ENCODE data around the gene GORASP1.

GORASP1 gene

DNA sequence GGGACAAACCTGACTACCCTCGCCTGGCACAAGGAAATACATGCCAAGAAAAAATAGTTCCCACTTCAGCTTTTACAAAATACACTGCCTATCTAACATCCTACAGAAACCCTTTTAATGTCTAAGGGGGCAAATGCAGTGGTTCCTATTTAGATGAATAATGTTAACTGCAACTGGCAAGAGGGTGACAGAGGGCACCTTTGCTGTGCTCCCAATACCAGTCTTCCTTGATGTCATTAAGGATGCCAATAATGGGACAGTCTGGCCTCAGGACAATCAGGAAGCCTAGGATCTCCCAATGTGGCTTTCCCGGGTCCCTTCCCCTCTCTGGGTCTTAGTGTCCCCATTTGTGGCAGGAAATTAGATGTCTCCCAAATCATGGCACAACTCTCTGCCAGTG lies 32.0 kb upstream of the GORASP1 start:
- H3K36me3 ChIP-seq (ENCODE audit: control insufficient read depth, insufficient read depth, low read length) = peaks cover 42% of the 10 kb centered on the region
- H3K9ac ChIP-seq (ENCODE audit: low read length) = no peak overlapping the region
- H3K27ac ChIP-seq (ENCODE audit: low read depth, low read length) = no peak overlapping the region
- H3K9me3 ChIP-seq (ENCODE audit: control insufficient read depth, insufficient read depth, low read depth, low read length) = no peaks in the 10 kb centered on the region
- H3K27me3 ChIP-seq (ENCODE audit: control insufficient read depth, insufficient read depth, low read length) = no peaks in the 10 kb centered on the region
- no peaks in the 10 kb centered on the region for H3K4me1 ChIP-seq (ENCODE audit: control insufficient read depth, insufficient read depth, low read length)
- no peak overlapping the region for H3K4me3 ChIP-seq (ENCODE audit: low read depth, low read length)

DNA sequence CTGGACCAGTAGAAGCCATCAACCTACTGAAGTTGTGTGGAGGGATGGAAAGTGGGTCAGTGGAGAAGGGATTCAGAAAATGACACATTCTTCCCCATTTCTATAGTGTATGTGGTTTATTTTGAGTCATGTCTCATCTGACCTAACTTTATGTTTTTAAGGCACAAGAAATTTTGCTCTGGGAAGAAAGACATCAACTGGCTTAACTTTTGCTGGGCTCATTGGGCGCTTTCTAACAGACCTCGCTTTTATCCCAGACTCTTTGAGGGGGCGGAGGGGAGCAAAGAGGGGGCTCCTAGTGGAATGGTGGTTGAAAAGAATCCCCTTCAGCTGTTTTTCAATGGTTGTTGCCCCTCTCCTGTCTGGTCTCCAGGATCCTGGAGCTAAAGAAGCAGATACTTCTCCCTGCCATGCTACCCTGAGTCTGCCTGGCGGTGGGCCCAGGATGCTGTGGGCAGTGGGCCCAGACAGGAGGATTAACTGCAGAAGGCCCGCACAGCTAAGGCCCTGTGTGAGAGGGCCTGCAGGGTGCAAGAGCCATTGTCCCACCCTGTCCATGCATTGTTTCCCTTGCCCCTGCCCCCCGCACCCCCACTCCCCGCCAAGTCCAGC lies 31.5 kb upstream of the GORASP1 start:
- Histone ChIP-seq H3K9me3 (ENCODE audit: control insufficient read depth, insufficient read depth, low read depth, low read length) (no peaks in the 10 kb centered on the region), H3K27ac (ENCODE audit: low read depth, low read length) (no peak overlapping the region), H3K27me3 (ENCODE audit: control insufficient read depth, insufficient read depth, low read length) (no peaks in the 10 kb centered on the region), H3K4me3 (ENCODE audit: low read depth, low read length) (no peak overlapping the region), H3K4me1 (ENCODE audit: control insufficient read depth, insufficient read depth, low read length) (no peaks in the 10 kb centered on the region), H3K9ac (ENCODE audit: low read length) (no peak overlapping the region), H3K36me3 (ENCODE audit: control insufficient read depth, insufficient read depth, low read length) (peaks cover 37% of the 10 kb centered on the region)

DNA sequence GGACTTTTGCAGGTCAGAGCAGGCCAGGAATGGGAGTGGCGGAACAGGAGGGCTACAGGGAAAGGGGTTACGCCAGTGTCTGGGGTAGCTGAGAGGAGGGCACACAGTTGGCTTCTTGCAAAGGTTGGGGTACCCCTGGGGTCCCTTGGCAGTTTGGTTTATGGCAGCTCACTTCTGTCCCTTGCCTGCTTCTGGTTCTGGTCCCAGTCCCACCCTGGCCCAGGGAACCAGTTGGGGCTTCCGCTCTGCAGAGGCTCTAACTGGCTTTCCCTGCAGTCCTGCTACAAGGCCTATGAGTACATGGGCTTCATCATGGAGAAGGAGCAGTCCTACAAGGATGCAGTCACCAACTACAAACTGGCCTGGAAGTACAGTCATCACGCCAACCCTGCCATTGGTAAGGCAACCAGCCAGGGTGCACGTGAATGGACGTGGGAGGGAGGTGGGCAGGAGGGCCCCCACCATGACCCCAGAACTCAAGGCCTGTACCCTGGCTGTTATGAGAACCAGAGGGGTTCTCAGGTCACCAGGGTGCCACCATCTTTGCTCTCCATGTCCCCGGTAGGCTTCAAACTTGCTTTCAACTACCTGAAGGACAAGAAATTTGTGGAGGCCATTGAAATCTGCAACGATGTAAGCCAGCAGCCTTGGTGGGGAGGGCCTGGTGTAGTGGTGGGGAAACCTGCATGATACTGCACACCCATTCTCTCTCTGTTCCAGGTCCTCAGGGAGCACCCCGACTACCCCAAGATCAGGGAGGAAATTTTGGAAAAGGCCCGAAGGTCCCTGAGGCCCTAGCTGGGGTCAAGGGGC lies 30.8 kb upstream of the GORASP1 start:
- Histone ChIP-seq H3K9me3 (ENCODE audit: control insufficient read depth, insufficient read depth, low read depth, low read length) (no peaks in the 10 kb centered on the region), H3K27me3 (ENCODE audit: control insufficient read depth, insufficient read depth, low read length) (no peaks in the 10 kb centered on the region), H3K9ac (ENCODE audit: low read length) (no peak overlapping the region), H3K4me3 (ENCODE audit: low read depth, low read length) (no peak overlapping the region), H3K27ac (ENCODE audit: low read depth, low read length) (no peak overlapping the region), H3K4me1 (ENCODE audit: control insufficient read depth, insufficient read depth, low read length) (no peaks in the 10 kb centered on the region), H3K36me3 (ENCODE audit: control insufficient read depth, insufficient read depth, low read length) (peaks cover 30% of the 10 kb centered on the region)

DNA sequence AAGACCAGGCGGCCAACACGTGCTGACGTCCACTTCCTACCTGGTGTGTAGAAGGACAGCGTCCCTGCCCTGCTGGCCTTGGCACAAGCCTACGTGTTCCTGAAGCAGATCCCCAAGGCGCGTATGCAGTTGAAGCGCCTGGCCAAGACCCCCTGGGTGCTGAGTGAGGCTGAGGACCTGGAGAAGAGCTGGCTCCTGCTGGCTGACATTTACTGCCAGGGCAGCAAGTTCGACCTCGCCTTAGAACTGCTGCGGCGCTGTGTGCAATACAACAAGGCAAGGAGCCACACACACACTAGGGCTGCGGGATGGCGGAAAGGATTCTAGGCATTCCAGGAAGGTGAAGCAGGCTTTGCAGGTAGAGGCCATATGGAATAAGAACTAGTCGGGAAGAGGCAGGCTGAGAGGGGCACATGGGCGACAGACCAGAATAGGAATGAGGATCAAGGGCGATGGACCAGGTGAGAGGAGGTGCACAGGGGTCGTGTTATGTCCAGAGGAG lies 30.1 kb upstream of the GORASP1 start:
- H3K9me3 ChIP-seq (ENCODE audit: control insufficient read depth, insufficient read depth, low read depth, low read length) = no peaks in the 10 kb centered on the region
- no peak overlapping the region for H3K27ac ChIP-seq (ENCODE audit: low read depth, low read length)
- H3K4me1 ChIP-seq (ENCODE audit: control insufficient read depth, insufficient read depth, low read length) = no peaks in the 10 kb centered on the region
- peaks cover 23% of the 10 kb centered on the region; the same call in 1 of the 2 replicates for H3K36me3 ChIP-seq (ENCODE audit: control insufficient read depth, insufficient read depth, low read length)
- no peaks in the 10 kb centered on the region for H3K27me3 ChIP-seq (ENCODE audit: control insufficient read depth, insufficient read depth, low read length)
- H3K9ac ChIP-seq (ENCODE audit: low read length) = no peak overlapping the region
- no peak overlapping the region for H3K4me3 ChIP-seq (ENCODE audit: low read depth, low read length)

DNA sequence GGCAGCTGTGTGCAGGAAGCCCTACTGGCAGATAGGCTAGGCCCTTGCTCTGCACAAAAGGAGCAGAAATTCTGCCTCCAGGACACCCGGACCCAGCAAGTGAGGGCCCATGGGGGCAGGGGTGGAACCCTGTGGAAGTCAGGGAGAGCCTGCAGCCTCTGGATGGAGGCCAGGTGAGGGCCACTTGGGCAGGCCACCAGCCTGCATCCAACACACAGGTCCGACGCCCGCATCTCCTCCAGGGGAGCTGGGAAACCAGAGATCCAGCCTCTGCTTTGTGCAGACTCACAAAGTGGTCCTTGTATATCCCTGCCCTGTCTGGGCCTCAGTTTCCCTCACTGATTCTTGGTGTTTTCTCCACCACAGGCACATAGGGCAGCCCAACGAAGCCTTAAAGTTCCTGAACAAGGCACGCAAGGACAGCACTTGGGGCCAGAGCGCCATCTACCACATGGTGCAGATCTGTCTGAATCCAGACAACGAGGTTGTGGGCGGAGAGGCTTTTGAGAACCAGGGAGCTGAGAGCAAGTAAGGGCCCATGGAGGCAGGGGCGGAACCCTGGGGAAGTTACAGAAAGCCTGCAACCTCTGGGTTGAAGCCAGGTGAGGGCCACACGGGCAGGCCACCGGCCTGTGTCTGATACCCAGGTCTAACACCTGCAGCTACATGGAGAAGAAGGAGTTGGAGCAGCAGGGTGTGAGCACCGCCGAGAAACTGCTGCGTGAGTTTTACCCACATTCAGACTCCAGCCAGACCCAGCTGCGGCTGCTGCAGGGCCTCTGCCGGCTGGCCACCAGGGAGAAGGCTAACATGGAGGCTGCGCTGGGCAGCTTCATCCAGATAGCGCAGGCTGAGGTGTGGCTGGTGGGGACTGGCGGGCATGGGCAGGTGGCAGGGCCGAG lies 29.4 kb upstream of the GORASP1 start:
- Histone ChIP-seq H3K27me3 (ENCODE audit: control insufficient read depth, insufficient read depth, low read length) (no peaks in the 10 kb centered on the region), H3K27ac (ENCODE audit: low read depth, low read length) (no peak overlapping the region), H3K4me1 (ENCODE audit: control insufficient read depth, insufficient read depth, low read length) (no peaks in the 10 kb centered on the region), H3K4me3 (ENCODE audit: low read depth, low read length) (no peak overlapping the region), H3K9ac (ENCODE audit: low read length) (no peak overlapping the region), H3K36me3 (ENCODE audit: control insufficient read depth, insufficient read depth, low read length) (peaks cover 16% of the 10 kb centered on the region; the same call in 1 of the 2 replicates), H3K9me3 (ENCODE audit: control insufficient read depth, insufficient read depth, low read depth, low read length) (no peaks in the 10 kb centered on the region)

DNA sequence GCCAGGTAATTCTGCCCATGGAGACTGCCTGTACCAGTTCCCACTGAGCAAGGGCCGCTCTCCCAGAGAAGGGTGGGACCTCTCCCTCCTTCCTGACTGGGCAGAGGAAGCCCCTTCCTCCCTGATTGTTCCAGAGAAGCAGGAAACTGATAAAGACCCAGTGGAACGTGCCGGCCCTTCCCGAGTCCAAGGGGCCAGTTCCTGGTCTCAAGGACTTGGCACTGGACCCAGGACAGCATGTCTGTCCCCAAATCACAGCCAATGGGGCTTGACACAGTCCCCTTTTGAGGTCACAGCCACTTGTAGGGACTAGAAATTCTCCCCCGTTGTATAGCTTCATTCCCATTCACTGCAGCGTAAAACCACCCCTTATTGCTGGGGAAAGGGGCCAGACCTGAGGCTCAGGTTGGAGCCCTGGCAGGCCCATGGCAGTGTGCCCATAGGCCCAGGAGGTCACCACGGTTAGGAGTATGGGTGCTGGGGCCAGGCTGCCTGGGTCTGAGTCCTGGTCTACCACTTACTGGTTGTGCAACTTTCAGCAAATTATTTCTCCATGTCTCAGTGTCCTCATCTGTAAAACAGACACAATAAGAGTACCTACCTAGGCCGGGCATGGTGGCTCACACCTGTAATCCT lies 27.9 kb upstream of the GORASP1 start:
- Histone ChIP-seq H3K9me3 (ENCODE audit: control insufficient read depth, insufficient read depth, low read depth, low read length) (no peaks in the 10 kb centered on the region), H3K36me3 (ENCODE audit: control insufficient read depth, insufficient read depth, low read length) (peaks cover 4% of the 10 kb centered on the region; the same call in 1 of the 2 replicates), H3K4me1 (ENCODE audit: control insufficient read depth, insufficient read depth, low read length) (no peaks in the 10 kb centered on the region), H3K27ac (ENCODE audit: low read depth, low read length) (no peak overlapping the region), H3K9ac (ENCODE audit: low read length) (no peak overlapping the region), H3K27me3 (ENCODE audit: control insufficient read depth, insufficient read depth, low read length) (no peaks in the 10 kb centered on the region), H3K4me3 (ENCODE audit: low read depth, low read length) (no peak overlapping the region)

DNA sequence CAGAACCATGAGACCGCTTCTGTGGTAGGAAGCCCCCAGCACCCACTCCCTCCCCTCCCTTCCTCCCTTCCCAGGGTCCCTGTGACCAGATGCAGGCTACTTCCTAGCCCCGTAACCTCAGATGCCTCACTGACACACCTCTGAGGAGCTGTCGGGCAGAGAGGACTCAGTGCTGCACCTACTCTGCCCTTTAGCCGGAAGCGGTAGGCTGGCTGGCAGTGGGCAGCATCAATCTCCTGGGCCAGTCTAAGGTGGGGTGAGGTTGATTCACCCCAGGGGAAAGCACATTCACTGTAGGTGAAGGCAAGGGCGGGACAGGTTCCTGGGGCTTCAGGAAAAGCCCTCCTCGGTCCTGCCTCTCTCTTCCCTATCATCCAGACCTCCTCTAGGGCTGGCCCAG lies 26.9 kb upstream of the GORASP1 start:
- Histone ChIP-seq H3K4me3 (ENCODE audit: low read depth, low read length) (no peak overlapping the region), H3K9ac (ENCODE audit: low read length) (no peak overlapping the region), H3K9me3 (ENCODE audit: control insufficient read depth, insufficient read depth, low read depth, low read length) (no peaks in the 10 kb centered on the region), H3K27me3 (ENCODE audit: control insufficient read depth, insufficient read depth, low read length) (no peaks in the 10 kb centered on the region), H3K36me3 (ENCODE audit: control insufficient read depth, insufficient read depth, low read length) (no peaks in the 10 kb centered on the region), H3K4me1 (ENCODE audit: control insufficient read depth, insufficient read depth, low read length) (no peaks in the 10 kb centered on the region), H3K27ac (ENCODE audit: low read depth, low read length) (no peak overlapping the region)

DNA sequence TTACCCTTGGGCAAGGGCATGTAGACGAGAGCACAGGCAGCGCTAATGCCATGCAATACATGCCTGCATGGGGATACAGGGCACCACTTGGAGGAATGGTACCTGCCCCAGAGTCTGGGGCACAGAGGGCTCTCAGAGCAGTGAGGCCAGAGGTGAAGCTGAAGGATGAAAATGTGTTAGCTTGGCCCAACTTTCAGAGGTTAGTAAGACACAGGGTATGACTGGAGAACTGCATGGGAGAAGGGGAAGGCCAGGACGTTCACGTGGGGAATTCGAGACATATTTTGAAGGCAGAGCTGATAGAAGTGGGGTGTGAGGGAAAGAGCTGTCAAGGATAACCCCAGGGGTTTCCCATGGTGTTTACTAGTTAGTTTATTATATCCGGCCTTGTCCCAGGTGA lies 26.4 kb upstream of the GORASP1 start:
- H3K9ac ChIP-seq (ENCODE audit: low read length) = no peak overlapping the region
- no peaks in the 10 kb centered on the region for H3K9me3 ChIP-seq (ENCODE audit: control insufficient read depth, insufficient read depth, low read depth, low read length)
- no peaks in the 10 kb centered on the region for H3K36me3 ChIP-seq (ENCODE audit: control insufficient read depth, insufficient read depth, low read length)
- H3K4me1 ChIP-seq (ENCODE audit: control insufficient read depth, insufficient read depth, low read length) = no peaks in the 10 kb centered on the region
- H3K4me3 ChIP-seq (ENCODE audit: low read depth, low read length) = no peak overlapping the region
- H3K27ac ChIP-seq (ENCODE audit: low read depth, low read length) = no peak overlapping the region
- H3K27me3 ChIP-seq (ENCODE audit: control insufficient read depth, insufficient read depth, low read length) = no peaks in the 10 kb centered on the region

DNA sequence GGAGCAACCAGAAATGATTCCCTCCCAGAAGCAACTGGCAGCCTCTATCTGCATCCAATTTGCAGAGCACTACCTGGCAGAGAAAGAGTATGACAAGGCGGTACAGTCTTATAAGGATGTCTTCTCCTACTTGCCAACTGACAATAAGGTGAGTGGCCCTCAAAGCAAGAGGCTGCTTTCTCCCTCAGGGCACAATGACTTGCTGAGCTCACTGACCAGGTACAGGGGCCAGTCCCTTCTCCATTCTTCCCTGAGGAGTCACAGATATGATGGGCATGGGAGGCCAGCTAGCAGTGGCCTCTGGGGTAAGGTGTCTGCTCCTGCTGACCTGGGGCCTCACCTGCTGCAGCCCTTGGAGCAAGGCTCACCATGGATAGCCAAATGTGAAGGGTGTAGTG lies 25.7 kb upstream of the GORASP1 start:
- Histone ChIP-seq H3K27ac (ENCODE audit: low read depth, low read length) (no peak overlapping the region), H3K9ac (ENCODE audit: low read length) (no peak overlapping the region), H3K27me3 (ENCODE audit: control insufficient read depth, insufficient read depth, low read length) (no peaks in the 10 kb centered on the region)

DNA sequence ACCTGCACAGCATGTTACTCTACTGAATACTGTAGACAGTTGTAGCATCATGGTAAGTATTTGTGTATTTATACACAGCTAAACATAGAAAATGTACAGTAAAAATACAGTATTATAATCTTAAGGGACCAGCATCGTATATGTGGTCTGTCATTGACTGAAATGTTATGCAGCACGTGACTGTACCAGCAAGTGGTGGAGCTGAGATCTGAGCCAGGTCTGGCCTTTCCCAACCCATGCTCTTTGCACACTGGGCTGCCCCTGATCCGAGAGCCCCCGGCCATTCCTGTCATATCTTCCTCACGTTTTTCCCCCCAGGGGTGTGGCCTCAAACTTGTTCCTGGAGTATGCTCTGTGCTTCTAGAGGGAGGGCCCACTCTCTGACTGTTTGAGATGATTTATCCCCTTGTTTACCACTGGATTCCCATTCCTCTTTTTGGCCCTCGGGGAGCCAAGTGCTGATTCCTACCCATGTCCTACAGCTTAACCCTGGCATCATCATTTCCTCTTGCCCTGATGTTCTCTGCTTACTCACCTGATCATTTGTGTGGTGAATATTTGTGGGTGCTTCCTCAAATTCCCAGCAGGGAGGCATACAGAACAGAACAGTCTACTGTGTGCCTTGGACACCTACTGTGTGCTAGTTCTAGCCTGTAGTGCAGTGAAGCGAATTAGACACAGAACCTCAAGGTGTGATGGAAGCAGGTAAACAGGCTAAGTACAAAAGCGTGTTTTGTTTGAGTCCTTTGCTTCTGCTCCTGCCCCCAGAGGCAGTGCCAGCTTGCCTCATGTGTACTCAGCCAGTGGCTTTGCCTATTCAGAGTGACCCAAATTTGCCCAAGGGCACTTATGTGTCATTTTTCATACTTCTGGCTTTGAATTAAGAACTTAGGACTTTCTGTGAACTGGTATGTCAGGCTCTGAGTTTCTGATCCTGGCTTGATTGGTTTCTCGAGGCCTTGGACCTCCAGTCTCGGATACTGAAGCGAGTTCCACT lies 25.0 kb upstream of the GORASP1 start:
- Histone ChIP-seq H3K4me1 (ENCODE audit: control insufficient read depth, insufficient read depth, low read length) (no peaks in the 10 kb centered on the region), H3K36me3 (ENCODE audit: control insufficient read depth, insufficient read depth, low read length) (no peaks in the 10 kb centered on the region), H3K9me3 (ENCODE audit: control insufficient read depth, insufficient read depth, low read depth, low read length) (no peaks in the 10 kb centered on the region), H3K4me3 (ENCODE audit: low read depth, low read length) (no peak overlapping the region), H3K27me3 (ENCODE audit: control insufficient read depth, insufficient read depth, low read length) (no peaks in the 10 kb centered on the region), H3K27ac (ENCODE audit: low read depth, low read length) (no peak overlapping the region), H3K9ac (ENCODE audit: low read length) (no peak overlapping the region)

More for the DNA sequence above, 25.7 kb upstream of the GORASP1 start:
- Histone ChIP-seq H3K4me3 (ENCODE audit: low read depth, low read length) (no peak overlapping the region), H3K9me3 (ENCODE audit: control insufficient read depth, insufficient read depth, low read depth, low read length) (no peaks in the 10 kb centered on the region), H3K4me1 (ENCODE audit: control insufficient read depth, insufficient read depth, low read length) (no peaks in the 10 kb centered on the region), H3K36me3 (ENCODE audit: control insufficient read depth, insufficient read depth, low read length) (no peaks in the 10 kb centered on the region)
